Upper lobe of right lung (tissue), 1 donor: ENCODE measurements around the gene HPS3. TPM values are rescaled to one million over a fixed set of nuclear protein-coding genes. Genes with fewer than 3 reads are reported as not detected.

Experiments used
- ATAC-seq: fragments of 200-7000 bp; cut with Tn5 transposase; one replicate; pipeline ENCODE4 v1.9.1; 2020; ENCODE audit warnings: mild to moderate bottlenecking, moderate library complexity
- DNase-seq: peaks from one replicate; pipeline ENCODE4 v3.0.0-alpha.2; 2020
- H3K27ac ChIP-seq: fragments of 200-600 bp; one replicate; pipeline ENCODE4 v1.8.0; 2022
- H3K27me3 ChIP-seq: fragments of 200-600 bp; one replicate; pipeline ENCODE4 v1.8.0; 2022; ENCODE audit warnings: mild to moderate bottlenecking
- H3K36me3 ChIP-seq: fragments of 200-600 bp; one replicate; pipeline ENCODE4 v1.8.0; 2022
- H3K4me1 ChIP-seq: fragments of 200-600 bp; one replicate; pipeline ENCODE4 v1.8.0; 2022
- H3K4me3 ChIP-seq: fragments of 200-600 bp; one replicate; pipeline ENCODE4 v1.8.0; 2022; ENCODE audit warnings: mild to moderate bottlenecking
- H3K9me3 ChIP-seq: fragments of 200-600 bp; one replicate; pipeline ENCODE4 v1.8.0; 2022
- intact Hi-C: fragments of 100-400 bp; cut with DNase I; formaldehyde crosslinking; loops from one replicate; pipeline ENCODE4 v1.11.0; 2022
- total RNA-seq: library from RNA; stranded (reverse); fragmentation: NEBNext Ultra II Directional; extraction: Animal tissue kit (Norgen Biotek cat#: 25700); gene quantifications from one replicate; pipeline ENCODE4 v1.2.1, GENCODE V29; 2021
- TF ChIP-seq, protein P1 (sequence below): fragments of 200-600 bp; IDR thresholded peaks from one replicate; pipeline ENCODE4 v1.8.0; 2022; ENCODE audit warnings: antibody characterized with exemption
- donor health status: DM: no; HTN: yes; CAD: no; lungs with severe emphysema.

Gene HPS3
- total RNA-seq, 1 donor from 2014 or later = 19.9 TPM

DNA sequence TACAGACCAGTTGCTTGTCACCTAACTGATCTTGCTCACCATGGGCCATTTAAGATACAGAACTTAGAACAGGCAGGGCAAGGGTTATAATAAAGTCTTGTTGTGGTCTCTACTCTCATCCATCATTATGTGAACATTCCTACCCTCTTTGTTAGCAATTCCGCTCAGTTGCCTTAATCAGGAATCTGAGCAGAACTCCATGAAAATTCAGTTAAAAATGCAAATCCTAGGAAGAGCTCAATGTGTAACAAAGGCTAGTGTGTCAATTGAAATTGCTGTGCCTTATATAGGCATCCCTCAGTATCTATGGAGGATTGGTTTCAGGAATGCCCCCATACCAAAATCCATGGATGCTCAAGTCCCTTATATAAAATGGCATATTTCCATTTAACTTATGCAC, 47.7 kb downstream of the HPS3 start:
- Histone ChIP-seq H3K27me3 (no peaks in the 10 kb centered on the region), H3K27ac (no peak overlapping the region), H3K9me3 (no peaks in the 10 kb centered on the region), H3K4me3 (no peak overlapping the region), H3K4me1 (peaks cover 19% of the 10 kb centered on the region), H3K36me3 (peaks cover 35% of the 10 kb centered on the region)
- intact Hi-C loops = no loop called here
- TF ChIP-seq, protein P1, sequence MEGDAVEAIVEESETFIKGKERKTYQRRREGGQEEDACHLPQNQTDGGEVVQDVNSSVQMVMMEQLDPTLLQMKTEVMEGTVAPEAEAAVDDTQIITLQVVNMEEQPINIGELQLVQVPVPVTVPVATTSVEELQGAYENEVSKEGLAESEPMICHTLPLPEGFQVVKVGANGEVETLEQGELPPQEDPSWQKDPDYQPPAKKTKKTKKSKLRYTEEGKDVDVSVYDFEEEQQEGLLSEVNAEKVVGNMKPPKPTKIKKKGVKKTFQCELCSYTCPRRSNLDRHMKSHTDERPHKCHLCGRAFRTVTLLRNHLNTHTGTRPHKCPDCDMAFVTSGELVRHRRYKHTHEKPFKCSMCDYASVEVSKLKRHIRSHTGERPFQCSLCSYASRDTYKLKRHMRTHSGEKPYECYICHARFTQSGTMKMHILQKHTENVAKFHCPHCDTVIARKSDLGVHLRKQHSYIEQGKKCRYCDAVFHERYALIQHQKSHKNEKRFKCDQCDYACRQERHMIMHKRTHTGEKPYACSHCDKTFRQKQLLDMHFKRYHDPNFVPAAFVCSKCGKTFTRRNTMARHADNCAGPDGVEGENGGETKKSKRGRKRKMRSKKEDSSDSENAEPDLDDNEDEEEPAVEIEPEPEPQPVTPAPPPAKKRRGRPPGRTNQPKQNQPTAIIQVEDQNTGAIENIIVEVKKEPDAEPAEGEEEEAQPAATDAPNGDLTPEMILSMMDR = no peak
- no peak for DNase-seq
- ATAC-seq = no peak

- intact Hi-C loops = no loop called here
- H3K4me1 ChIP-seq = peaks cover 19% of the 10 kb centered on the region
- no peaks in the 10 kb centered on the region for H3K9me3 ChIP-seq
- H3K27me3 ChIP-seq = no peaks in the 10 kb centered on the region
- no peak for ATAC-seq
- H3K36me3 ChIP-seq = peaks cover 15% of the 10 kb centered on the region
- H3K27ac ChIP-seq = no peak overlapping the region
- H3K4me3 ChIP-seq = no peak overlapping the region
- DNase-seq = no peak
- TF ChIP-seq, protein P1 = no peak
Measured at GRCh38 chr3:149179220-149179619, 49.8 kb downstream of the HPS3 start.

DNA sequence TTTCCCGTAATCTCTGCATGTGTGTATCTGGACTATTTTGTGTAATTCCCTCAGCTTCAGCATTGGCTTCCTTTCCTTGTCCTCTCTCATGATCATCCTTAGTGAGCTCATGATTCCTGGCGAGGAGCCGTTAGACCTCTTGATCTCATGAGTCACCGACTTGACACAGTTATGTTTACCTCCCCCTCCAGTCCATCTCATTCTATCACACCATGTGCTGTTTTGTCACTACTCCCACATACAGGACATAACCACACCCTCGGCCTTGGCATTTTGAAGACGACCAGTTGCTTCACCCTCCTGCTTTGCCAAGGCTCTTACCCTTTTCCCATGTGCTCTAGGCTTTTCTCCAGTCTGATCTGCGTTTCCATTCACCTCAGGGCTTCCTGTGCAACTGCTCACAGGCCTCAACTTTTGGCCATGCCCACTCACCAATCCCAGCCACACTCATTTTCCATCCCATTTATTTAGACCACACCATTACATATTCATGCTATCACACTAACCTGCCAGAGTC, 50.7 kb downstream of the HPS3 start:
- H3K9me3 ChIP-seq = no peaks in the 10 kb centered on the region
- DNase-seq (peak; percentile 67), ATAC-seq (peak; percentile 98)
- peaks cover 15% of the 10 kb centered on the region for H3K36me3 ChIP-seq
- peaks cover 19% of the 10 kb centered on the region for H3K4me1 ChIP-seq
- TF ChIP-seq, protein P1 = no peak
- no peaks in the 10 kb centered on the region for H3K27me3 ChIP-seq
- no peak overlapping the region for H3K4me3 ChIP-seq
- intact Hi-C loops = no loop called here
- H3K27ac ChIP-seq = peak overlapping the region; percentile 33

- Histone ChIP-seq H3K27ac (no peak overlapping the region), H3K4me1 (peaks cover 19% of the 10 kb centered on the region), H3K36me3 (peaks cover 9% of the 10 kb centered on the region), H3K4me3 (no peak overlapping the region), H3K27me3 (no peaks in the 10 kb centered on the region), H3K9me3 (no peaks in the 10 kb centered on the region)
- intact Hi-C loops = no loop called here
- TF ChIP-seq, protein P1 = no peak
- ATAC-seq (no peak), DNase-seq (no peak)
Measured at GRCh38 chr3:149181182-149181581, 51.7 kb downstream of the HPS3 start.

DNA sequence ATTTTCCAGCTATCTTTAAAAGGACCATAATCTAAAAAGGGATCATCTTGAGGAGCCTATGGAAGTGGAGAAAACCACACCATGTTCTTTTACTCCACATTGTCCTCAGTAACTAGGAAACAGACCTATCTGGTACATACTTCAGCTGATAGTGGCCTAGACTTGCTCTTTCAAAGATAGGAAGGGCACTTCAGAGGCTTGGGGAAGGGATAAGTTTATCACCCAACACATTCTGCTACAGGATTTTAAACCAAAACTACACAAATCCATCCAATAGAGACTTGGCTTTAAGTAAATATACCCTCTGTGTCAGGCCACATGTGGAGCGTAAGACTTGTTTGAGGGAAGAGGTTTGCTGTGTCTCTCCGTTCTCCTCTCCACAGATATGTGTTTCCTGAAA, 56.8 kb downstream of the HPS3 start:
- H3K36me3 ChIP-seq = no peaks in the 10 kb centered on the region
- no peak for ATAC-seq
- no peak overlapping the region for H3K4me3 ChIP-seq
- intact Hi-C loops = no loop called here
- H3K27me3 ChIP-seq = no peaks in the 10 kb centered on the region
- H3K4me1 ChIP-seq = no peaks in the 10 kb centered on the region
- no peak overlapping the region for H3K27ac ChIP-seq
- H3K9me3 ChIP-seq = no peaks in the 10 kb centered on the region
- TF ChIP-seq, protein P1 = no peak
- no peak for DNase-seq

DNA sequence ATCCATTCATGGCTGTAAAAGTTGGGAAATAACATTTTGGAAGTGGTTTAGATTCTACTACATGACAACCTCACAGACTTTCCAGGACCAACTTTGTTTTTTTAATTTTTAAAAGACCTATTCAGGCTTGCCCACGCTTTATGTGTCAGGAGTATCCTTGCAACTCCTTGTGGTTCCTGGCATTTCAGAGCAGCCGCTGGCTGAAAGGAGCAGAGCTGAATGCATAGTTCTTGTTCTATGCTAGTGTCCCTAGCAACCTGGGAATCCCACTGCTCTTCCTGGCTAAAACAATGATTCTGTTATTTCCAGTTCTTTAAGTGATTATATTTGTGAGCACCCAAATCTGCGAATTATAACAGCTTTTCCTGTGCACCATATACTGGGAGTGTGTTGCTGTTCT, 57.3 kb downstream of the HPS3 start:
- H3K4me1 ChIP-seq = no peaks in the 10 kb centered on the region
- H3K4me3 ChIP-seq = no peak overlapping the region
- no peaks in the 10 kb centered on the region for H3K27me3 ChIP-seq
- H3K36me3 ChIP-seq = no peaks in the 10 kb centered on the region
- H3K27ac ChIP-seq = no peak overlapping the region
- DNase-seq (no peak), ATAC-seq (no peak)
- H3K9me3 ChIP-seq = no peaks in the 10 kb centered on the region
- TF ChIP-seq, protein P1 = no peak
- intact Hi-C loops = no loop called here
